Stimulated activated CD8-positive, alpha-beta memory T cell treated with anti-CD3 and anti-CD28 coated beads, Interleukin-15, amount 100 ng/mL, for 24 hours (primary cell): Measurements from ENCODE around the gene FOXP1.
"Not testable (repeated sequence)": the region's sequence is repeated elsewhere in the genome, so short reads cannot be mapped to it uniquely, and the experiment has no call there.

Source experiments
- DNase-seq: peaks from one replicate; pipeline ENCODE4 v3.0.0-alpha.2; 2020; ENCODE audit warnings: low read depth

Gene FOXP1

DNA sequence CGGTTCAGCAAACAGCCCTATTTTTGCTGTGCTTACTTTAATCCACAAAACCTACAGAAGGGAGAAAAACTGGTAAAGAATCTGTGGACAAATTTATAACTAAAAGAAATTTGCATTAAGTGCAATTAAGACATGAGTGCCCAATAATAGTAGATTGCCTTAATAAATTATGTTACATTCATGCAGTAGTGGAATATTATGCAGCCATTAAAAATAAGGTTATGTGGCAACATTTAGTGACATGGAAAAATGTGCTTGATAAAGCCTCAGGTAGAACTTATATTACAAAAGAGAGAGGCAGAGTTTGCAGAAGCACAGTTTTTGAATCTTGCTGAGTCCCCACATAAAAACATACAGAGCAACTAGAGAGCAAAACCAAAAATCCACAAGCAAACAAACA lies 253.0 kb downstream of the FOXP1 start:
- DNase-seq, result no peak

GRCh38 chr3:71329817-71330216 lies 253.7 kb downstream of the FOXP1 start:
- DNase-seq, result no peak

DNA sequence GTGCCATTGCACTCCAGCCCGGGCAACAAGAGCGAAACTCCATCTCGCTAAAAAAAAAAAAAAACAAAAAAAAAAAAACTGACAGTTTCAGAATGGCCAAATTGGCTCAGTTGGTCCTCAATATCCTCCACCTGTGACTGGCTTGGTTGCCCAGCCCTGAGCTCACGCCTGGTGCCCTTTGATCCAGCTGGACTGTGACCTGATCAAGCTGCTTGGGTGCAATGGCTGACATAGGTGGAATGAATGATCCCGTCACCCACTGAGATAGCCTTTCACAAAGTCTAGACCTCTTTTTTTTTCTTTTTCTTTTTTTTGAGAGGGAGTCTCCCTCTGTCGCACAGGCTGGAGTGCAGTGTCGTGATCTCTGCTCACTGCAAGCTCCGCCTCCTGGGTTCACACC lies 254.6 kb downstream of the FOXP1 start:
- DNase-seq, result no peak

DNA sequence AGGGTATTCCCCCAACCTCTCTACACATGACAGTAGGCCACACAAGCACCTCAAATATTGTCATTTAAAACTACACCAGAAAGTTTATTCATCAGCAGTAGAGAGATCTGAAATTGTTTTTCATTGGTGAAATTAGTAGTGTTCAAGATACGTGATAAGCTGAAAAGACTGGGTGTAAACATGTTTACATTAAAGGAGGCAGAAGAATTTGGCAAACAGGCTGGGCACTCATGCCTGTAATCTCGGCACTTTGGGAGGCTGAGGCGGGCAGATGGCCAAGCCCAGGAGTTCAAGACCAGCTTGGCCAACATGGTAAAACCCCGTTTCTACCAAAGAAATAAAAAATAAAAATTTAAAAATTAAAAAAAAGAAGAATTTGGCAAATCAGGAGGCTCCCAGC lies 255.6 kb downstream of the FOXP1 start:
- DNase-seq, result no peak

GRCh38 chr3:71325715-71326114 lies 257.8 kb downstream of the FOXP1 start:
- no peak for DNase-seq

- not testable (repeated sequence) for DNase-seq
These were observed 259.3 kb downstream of the FOXP1 start for GRCh38 chr3:71324224-71324623.

DNA sequence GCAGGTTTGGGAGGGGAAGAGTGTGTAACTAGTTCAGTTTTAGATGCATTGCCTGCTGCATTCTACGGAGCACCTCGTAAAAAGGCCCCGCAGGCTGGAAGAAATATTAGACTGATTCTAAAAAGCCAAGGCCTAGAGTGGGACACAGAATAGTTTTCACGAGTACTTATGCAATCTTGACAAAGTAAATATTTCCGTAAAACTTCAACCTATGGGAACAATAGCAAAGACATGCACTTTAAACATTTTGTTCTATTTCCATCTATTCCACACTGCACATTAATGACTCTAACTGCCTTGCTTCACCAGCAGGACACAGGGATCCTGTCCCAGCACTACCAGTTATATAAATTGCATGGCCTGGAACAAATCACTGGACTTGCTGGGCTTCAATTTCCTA lies 260.0 kb downstream of the FOXP1 start:
- DNase-seq, result no peak

- DNase-seq, result no peak
These were observed 261.4 kb downstream of the FOXP1 start for GRCh38 chr3:71322154-71322553.

DNA sequence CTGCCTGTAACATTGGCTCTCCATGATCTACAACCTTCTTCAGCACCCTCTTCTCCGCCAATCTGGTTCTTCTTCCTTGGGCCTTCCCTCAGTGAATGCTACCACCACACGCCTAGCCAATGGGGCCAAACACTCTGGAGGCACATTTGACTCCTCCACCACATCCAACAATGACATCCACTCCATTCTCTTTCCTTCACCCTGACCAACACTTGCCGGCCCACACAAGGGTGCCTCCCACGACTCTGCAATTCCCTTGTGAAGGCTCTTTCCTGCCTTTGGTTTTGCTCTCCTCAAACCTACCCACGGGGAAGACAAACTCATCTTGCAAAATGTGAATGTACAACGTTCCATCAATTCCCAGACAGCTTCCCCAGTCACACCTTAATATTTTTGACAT lies 263.8 kb downstream of the FOXP1 start:
- DNase-seq, result no peak

GRCh38 chr3:71318458-71318827 lies 265.1 kb downstream of the FOXP1 start:
- DNase-seq, result no peak

DNA sequence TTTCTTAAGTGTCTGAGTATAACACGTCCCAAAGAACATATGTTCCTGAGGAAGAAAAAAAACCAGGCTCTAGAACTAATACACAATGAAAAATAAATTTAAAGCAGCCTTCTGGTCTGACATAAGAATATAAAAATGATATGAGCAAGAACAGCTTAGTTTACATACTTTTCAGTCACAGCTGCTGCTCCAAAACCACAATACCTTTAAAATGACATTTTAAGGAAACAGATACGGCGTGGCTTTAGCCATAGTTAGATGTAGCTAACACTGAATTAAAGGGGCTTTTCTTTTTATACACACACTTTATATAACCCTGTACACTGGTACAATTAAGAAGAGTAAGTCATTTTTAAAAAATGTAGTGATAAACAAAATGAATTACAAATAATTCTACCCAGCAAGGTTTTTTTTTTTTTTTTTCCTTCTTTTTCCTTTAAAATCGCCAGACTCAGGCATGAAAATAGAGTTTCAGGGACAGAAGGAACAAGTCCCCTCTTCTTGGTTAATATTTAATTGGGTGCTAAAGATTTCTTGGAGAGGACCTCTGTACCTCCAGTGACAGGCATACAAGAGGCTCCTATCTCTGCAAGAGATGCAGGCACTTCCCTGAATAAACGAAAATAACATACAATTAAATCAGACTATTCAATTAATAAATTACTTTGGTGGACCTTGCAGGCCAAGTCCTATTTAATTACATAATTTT lies 265.6 kb downstream of the FOXP1 start:
- DNase-seq, result no peak

GRCh38 chr3:71317140-71317539 lies 266.4 kb downstream of the FOXP1 start:
- no peak for DNase-seq

- DNase-seq, result no peak
These were observed 267.3 kb downstream of the FOXP1 start for GRCh38 chr3:71316066-71316777.

- DNase-seq, result no peak
These were observed 268.1 kb downstream of the FOXP1 start for GRCh38 chr3:71315431-71315830.

- no peak for DNase-seq
These were observed 269.7 kb downstream of the FOXP1 start for GRCh38 chr3:71313844-71314243.

DNA sequence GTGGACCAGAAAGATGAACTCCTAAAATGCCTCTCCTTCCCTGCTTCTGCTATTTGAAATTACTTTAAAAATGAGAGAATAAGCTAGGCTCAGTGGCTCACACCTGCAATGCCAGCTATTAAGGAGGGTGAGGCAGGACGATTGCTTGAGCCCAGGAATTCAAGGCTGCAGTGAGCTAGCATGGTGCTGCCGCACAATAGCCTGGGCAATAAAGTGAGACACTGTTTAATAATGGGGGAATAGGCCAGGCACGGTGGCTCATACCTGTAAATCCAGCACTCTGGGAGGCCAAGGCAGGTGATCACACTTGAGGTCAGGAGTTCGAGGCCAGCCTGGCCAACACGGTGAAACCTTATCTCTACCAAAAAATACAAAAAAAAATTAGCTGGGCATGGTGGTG lies 271.1 kb downstream of the FOXP1 start:
- no peak for DNase-seq

- no peak for DNase-seq
These were observed 271.9 kb downstream of the FOXP1 start for GRCh38 chr3:71311661-71312046.

DNA sequence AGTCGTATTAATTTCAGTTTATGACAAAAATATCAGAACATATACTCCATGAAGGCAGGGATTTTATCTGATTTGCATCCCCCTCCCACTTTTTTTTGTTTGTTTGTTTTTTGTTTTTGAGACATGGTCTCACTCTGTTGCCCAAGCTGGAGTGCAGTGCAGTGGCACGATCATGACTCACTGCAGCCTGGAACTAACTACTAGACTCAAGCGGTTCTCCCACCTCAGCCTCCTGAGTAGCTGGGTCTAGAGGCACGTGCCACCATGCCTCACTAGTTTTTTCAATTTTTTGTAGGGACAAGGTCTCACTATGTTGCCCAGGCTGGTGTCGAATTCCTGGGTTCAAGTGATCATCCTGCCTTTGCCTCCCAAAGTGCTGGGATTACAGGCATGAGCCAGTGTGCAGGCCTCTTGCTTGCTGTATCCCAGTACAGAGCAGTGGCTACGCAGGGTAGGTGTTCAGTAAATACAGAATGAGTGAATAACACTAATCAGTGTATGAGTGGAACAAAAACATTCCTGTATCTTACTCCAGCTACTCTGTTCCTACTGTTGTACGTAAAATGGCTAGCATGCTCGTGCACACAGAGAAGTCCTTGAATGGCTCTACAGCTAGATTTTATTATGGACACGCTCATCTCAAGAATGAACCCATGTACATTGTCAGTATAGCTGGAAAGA lies 272.4 kb downstream of the FOXP1 start:
- DNase-seq, result no peak

DNA sequence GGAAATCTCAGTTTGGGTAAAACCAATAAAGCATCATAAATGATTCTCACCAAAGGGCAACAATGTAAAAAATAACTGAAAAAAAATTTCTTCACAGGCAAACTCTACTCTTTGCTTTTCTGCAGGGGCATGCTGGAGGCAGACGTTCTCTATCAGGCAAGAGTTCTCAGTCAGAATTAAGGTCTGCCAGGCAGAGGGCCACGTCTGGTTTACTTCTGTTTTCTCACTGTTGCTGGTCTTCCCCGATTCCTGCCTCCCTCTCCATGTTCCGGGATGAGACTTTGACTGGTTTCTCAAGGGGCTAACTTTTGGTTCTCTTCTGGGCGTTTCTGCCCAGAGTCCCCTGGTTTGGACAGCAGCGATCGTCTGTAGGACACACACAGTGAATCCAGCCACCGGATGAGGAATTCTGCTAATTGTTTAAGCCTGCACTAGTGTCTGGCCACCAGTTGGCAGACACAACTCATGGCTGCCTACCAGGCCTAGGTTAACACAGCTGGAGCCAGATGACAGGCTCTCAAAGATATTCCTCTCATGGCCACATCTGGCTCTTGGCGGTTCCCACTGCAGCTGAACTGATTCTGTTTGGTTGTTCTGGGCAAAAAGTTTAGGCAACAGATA lies 273.1 kb downstream of the FOXP1 start:
- no peak for DNase-seq

DNA sequence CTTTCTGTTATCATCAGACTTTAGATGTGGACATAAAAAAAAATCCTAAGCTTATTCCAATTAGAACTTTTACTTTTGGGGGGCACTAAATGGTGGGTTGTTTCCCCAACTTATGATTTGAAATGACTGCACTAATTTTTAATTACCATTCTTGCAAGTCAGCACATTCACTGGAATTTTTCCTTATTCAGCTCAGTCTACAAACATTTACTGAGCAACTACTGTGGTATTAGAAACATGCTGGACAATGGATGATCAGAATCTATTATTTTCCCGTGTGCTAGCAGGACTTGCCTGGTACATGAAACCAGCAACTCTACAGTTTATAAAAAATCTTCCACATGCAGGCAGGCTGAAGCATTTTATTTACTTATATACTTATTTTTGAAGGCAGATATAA lies 273.6 kb downstream of the FOXP1 start:
- no peak for DNase-seq

DNA sequence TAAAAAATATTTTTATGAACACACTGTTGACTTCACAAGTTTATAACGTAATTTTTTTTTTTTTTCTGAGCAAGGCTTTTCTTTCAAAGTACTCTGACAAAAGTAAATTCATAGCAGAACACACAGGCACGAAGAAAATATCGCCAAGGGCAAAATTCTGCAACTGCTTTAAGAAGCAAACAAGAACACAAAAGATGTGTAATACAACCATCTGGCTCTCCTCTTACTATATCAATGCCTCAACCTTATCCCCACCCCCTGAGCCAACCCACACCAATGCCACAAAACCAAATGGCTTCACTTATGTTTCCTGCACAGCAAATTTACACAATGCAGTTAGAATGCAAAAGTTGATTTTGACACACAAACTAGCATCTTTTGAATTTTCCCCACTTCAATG lies 274.2 kb downstream of the FOXP1 start:
- DNase-seq, result no peak

DNA sequence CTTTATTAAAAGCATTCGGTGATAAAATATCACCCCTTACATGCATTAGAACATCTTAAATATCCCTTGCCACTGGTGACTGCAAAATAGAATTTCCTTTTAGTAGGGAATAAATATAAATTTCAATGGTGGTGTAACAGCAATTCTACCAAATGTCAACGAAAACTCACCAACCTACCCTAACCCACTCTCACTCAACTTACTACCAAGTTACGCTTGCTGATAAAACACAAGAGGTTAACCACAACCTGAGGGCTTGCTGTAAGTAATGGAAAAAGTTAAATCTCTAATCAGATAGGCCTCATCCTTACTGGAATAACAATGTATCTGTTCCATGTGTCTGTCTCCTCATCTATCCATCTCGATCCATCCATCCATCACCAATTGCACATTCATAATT lies 274.7 kb downstream of the FOXP1 start:
- DNase-seq, result no peak
